Neural cell (in vitro differentiated cells): ENCODE results near the gene ITGA2B. TPM values are rescaled to one million over a fixed set of nuclear protein-coding genes. Genes with fewer than 3 reads are reported as not detected.

Experiments
- H2AFZ ChIP-seq: fragments of 200-600, 300-800 bp; sonication (generic), shearing (Covaris generic); 2 replicates; pipeline ENCODE4 v1.6.0; 2014; ENCODE audit warnings: low read depth, mild to moderate bottlenecking, antibody characterized with exemption, low read length, moderate library complexity
- H3F3A ChIP-seq: fragments of 200-600 bp; shearing (Covaris generic); 2 replicates; pipeline ENCODE4 v1.6.1; 2016; ENCODE audit warnings: mild to moderate bottlenecking, moderate library complexity, mixed read lengths, antibody characterized with exemption, low read length; ENCODE audit not compliant: insufficient read depth, poor library complexity, severe bottlenecking
- H3K27ac ChIP-seq: fragments of 200-600, 300-800 bp; sonication (generic), shearing (Covaris generic); 2 replicates; pipeline ENCODE4 v1.5.1; 2014; ENCODE audit warnings: mild to moderate bottlenecking, low read length, moderate library complexity
- H3K27me3 ChIP-seq: fragments of 300-800, 200-600 bp; sonication (generic), shearing (Covaris generic); 2 replicates; pipeline ENCODE4 v1.6.0; 2014; ENCODE audit warnings: mild to moderate bottlenecking, low read depth, low read length, moderate library complexity; ENCODE audit not compliant: insufficient read depth
- H3K36me3 ChIP-seq: fragments of 300-800, 200-600 bp; sonication (generic), shearing (Covaris generic); 2 replicates; pipeline ENCODE4 v1.5.1; 2014; ENCODE audit warnings: mild to moderate bottlenecking, antibody characterized with exemption, low read length, moderate library complexity; ENCODE audit not compliant: insufficient read depth
- H3K4me2 ChIP-seq: fragments of 300-800, 200-600 bp; sonication (generic), shearing (Covaris generic); 2 replicates; pipeline ENCODE4 v1.6.0; 2014; ENCODE audit warnings: mild to moderate bottlenecking, low read length
- H3K4me3 ChIP-seq: fragments of 300-800, 200-600 bp; sonication (generic), shearing (Covaris generic); 2 replicates; pipeline ENCODE4 v1.5.1; 2014; ENCODE audit warnings: mild to moderate bottlenecking, low read length, moderate library complexity
- H3K79me2 ChIP-seq: fragments of 200-600 bp; shearing (Covaris generic); replicated peaks from 2 replicates; pipeline ENCODE4 v1.6.0; 2014; ENCODE audit warnings: mild to moderate bottlenecking, low read length, moderate library complexity; ENCODE audit not compliant: insufficient read depth
- H3K9ac ChIP-seq: fragments of 300-800, 200-600 bp; sonication (generic), shearing (Covaris generic); 2 replicates; pipeline ENCODE4 v1.6.1; 2016; ENCODE audit warnings: mild to moderate bottlenecking, low read length, mixed read lengths
- H3K9me2 ChIP-seq: fragments of 200-600 bp; shearing (Covaris generic); 2 replicates; pipeline ENCODE4 v1.6.1; 2016; ENCODE audit warnings: mild to moderate bottlenecking, low read length, mixed read lengths; ENCODE audit not compliant: insufficient read depth
- H3K9me3 ChIP-seq: fragments of 200-600, 300-800 bp; sonication (generic), shearing (Covaris generic); 2 replicates; pipeline ENCODE4 v1.6.1; 2016; ENCODE audit warnings: mild to moderate bottlenecking, mixed run types, low read length, moderate library complexity, mixed read lengths
- H4K20me1 ChIP-seq: fragments of 200-600 bp; shearing (Covaris generic); 2 replicates; pipeline ENCODE4 v1.6.1; 2016; ENCODE audit warnings: mild to moderate bottlenecking, mixed run types; ENCODE audit not compliant: insufficient read depth
- EP300 ChIP-seq: fragments of 450-650 bp; conservative IDR thresholded peaks from 2 replicates; pipeline ENCODE4 v1.6.1; 2014; ENCODE audit warnings: antibody characterized with exemption, mild to moderate bottlenecking, moderate library complexity; ENCODE audit not compliant: poor library complexity, severe bottlenecking
- EZH2 ChIP-seq: fragments of 200-600, 300-800 bp; shearing (Covaris generic), sonication (generic); IDR thresholded peaks from 2 replicates; pipeline ENCODE4 v1.6.1; 2014; ENCODE audit warnings: antibody characterized with exemption, low read length, borderline replicate concordance, mild to moderate bottlenecking; ENCODE audit not compliant: insufficient read depth, poor library complexity, severe bottlenecking
- MXI1 ChIP-seq: fragments of 450-650 bp; conservative IDR thresholded peaks from 2 replicates; pipeline ENCODE4 v1.6.1; 2014; ENCODE audit warnings: antibody characterized with exemption, mild to moderate bottlenecking; ENCODE audit not compliant: poor library complexity, severe bottlenecking
- POLR2AphosphoS5 ChIP-seq: IDR thresholded peaks from 2 replicates; pipeline ENCODE4 v1.6.1; 2012
- RAD21 ChIP-seq: fragments of 450-650 bp; conservative IDR thresholded peaks from 2 replicates; pipeline ENCODE4 v1.6.1; 2014; ENCODE audit warnings: antibody characterized with exemption, mild to moderate bottlenecking, moderate library complexity
- SMC3 ChIP-seq: fragments of 450-650 bp; conservative IDR thresholded peaks from 2 replicates; pipeline ENCODE4 v1.6.1; 2014; ENCODE audit warnings: antibody characterized with exemption, mild to moderate bottlenecking, moderate library complexity; ENCODE audit not compliant: poor library complexity
- TAF1 ChIP-seq: IDR thresholded peaks from 2 replicates; pipeline ENCODE4 v1.6.1; 2012; ENCODE audit warnings: low read depth
- polyA plus RNA-seq: library from polyadenylated mRNA; depleted of rRNA; stranded (reverse); fragments of >200 nt; gene quantifications from 2 replicates; pipeline ENCODE4 v1.2.3, GENCODE V29; 2014
- TF ChIP-seq, protein P1 (sequence below): IDR thresholded peaks from 2 replicates; pipeline ENCODE4 v1.6.1; 2012; ENCODE audit warnings: borderline replicate concordance
- TF ChIP-seq, protein P2 (sequence below): fragments of 450-650 bp; IDR thresholded peaks from 2 replicates; pipeline ENCODE4 v1.5.1; 2014; ENCODE audit warnings: antibody characterized with exemption, mild to moderate bottlenecking, moderate library complexity; ENCODE audit not compliant: poor library complexity, severe bottlenecking

Gene ITGA2B
- polyA plus RNA-seq, 1 donor from 2014 or later = 3.1 TPM

DNA sequence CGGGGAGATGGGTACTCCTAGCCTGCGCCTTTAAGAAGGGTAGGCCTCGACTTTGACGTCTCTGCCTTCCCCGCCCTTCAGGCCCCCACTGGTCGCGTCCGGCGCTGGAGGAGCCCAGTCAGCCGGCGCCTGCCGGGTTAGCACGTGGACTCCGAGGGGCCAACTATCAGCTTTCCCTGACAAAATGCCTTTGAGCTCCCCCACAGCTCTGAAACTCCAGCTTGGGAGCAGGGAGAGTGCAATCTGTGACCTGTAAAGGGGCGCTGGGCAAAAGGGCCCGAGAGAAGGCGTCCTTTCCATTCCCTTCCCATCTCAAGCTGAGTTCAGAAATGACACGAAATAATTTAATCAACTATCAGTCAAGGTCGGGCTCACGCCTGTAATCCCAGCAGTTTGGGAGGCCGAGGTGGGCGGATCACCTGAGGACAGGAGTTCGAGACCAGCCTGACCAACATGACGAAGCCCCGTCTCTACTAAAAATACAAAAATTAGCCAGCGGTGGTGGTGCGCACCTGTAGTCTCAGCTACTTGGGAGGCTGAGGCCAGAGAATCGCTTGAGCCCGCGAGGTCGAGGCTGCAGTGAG is 62.5 kb downstream of the ITGA2B start:
- H3K4me2 ChIP-seq = no peak overlapping the region
- H2AFZ ChIP-seq = no peak overlapping the region

DNA sequence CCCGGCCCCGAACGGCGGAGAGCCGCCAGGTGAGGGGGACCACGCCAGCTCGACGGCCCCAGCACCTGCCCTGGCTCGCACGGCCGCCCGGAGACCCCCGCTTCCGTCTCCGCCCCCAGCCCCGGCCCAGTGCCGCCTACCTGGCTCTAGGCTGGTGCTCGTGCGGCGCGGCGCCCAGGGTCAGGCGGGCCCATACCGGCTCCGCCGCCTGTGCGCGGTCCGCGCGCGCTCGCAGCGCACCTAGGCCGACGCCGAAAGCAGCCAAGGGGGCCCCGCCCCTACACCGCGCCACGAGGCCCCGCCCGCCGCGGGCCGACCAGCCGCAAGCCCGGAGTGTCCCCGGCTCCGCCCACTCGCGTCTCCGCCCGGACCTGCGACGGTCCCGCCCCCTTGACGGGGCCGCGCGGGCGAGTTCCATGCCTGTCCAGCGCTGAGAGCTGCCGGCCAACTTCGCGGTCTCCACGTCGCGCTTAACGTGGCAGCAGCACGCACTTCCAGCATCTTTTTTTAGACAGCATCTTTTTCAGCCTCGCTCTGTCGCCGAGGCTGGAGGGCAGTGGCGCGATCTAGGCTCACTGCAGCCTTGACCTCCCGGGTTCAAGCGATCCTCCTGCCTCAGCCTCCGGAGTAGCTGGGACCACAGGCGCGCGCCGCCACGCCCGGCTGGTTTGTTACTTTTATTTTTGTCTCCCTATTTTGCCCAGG is 64.7 kb downstream of the ITGA2B start, which contains the start of gene SLC25A39:
SLC25A39 (minus strand) TSS at position 253 of the 705 bp plus-strand sequence. CDS start 1,261 bp downstream, outside the sequence.
- no peaks in the 10 kb centered on the region for H3K36me3 ChIP-seq
- no peaks in the 10 kb centered on the region for H3F3A ChIP-seq
- H3K27ac ChIP-seq = no peak within 1 kb of the TSS
- H3K4me3 ChIP-seq = peak within 1 kb of the TSS; percentile 95
- peaks cover 5% of the 10 kb centered on the region for H3K79me2 ChIP-seq
- H3K27me3 ChIP-seq = peaks cover 7% of the 10 kb centered on the region
- H3K9ac ChIP-seq = peak within 1 kb of the TSS; percentile 69
- TF ChIP-seq EP300 (peak; percentile 47), SMC3 (peak; percentile 67), RAD21 (peak; percentile 60), POLR2AphosphoS5 (peak; percentile 49), EZH2 (no peak), MXI1 (peak; percentile 90), TAF1 (no peak)
- TF ChIP-seq, protein P1, sequence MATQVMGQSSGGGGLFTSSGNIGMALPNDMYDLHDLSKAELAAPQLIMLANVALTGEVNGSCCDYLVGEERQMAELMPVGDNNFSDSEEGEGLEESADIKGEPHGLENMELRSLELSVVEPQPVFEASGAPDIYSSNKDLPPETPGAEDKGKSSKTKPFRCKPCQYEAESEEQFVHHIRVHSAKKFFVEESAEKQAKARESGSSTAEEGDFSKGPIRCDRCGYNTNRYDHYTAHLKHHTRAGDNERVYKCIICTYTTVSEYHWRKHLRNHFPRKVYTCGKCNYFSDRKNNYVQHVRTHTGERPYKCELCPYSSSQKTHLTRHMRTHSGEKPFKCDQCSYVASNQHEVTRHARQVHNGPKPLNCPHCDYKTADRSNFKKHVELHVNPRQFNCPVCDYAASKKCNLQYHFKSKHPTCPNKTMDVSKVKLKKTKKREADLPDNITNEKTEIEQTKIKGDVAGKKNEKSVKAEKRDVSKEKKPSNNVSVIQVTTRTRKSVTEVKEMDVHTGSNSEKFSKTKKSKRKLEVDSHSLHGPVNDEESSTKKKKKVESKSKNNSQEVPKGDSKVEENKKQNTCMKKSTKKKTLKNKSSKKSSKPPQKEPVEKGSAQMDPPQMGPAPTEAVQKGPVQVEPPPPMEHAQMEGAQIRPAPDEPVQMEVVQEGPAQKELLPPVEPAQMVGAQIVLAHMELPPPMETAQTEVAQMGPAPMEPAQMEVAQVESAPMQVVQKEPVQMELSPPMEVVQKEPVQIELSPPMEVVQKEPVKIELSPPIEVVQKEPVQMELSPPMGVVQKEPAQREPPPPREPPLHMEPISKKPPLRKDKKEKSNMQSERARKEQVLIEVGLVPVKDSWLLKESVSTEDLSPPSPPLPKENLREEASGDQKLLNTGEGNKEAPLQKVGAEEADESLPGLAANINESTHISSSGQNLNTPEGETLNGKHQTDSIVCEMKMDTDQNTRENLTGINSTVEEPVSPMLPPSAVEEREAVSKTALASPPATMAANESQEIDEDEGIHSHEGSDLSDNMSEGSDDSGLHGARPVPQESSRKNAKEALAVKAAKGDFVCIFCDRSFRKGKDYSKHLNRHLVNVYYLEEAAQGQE = no peak
- TF ChIP-seq, protein P2, sequence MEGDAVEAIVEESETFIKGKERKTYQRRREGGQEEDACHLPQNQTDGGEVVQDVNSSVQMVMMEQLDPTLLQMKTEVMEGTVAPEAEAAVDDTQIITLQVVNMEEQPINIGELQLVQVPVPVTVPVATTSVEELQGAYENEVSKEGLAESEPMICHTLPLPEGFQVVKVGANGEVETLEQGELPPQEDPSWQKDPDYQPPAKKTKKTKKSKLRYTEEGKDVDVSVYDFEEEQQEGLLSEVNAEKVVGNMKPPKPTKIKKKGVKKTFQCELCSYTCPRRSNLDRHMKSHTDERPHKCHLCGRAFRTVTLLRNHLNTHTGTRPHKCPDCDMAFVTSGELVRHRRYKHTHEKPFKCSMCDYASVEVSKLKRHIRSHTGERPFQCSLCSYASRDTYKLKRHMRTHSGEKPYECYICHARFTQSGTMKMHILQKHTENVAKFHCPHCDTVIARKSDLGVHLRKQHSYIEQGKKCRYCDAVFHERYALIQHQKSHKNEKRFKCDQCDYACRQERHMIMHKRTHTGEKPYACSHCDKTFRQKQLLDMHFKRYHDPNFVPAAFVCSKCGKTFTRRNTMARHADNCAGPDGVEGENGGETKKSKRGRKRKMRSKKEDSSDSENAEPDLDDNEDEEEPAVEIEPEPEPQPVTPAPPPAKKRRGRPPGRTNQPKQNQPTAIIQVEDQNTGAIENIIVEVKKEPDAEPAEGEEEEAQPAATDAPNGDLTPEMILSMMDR = peak; percentile 20
- peak within 1 kb of the TSS; percentile 78 for H3K4me2 ChIP-seq
- no peaks in the 10 kb centered on the region for H3K9me3 ChIP-seq
- H3K9me2 ChIP-seq = no peaks in the 10 kb centered on the region
- no peak within 1 kb of the TSS for H2AFZ ChIP-seq
- H4K20me1 ChIP-seq = no peaks in the 10 kb centered on the region

More for the DNA sequence above, 62.5 kb downstream of the ITGA2B start:
- TF ChIP-seq, protein P2 = no peak
- TF ChIP-seq MXI1 (peak; percentile 62), RAD21 (peak; percentile 29)
- H3K9me2 ChIP-seq = no peaks in the 10 kb centered on the region
- H3K4me3 ChIP-seq = no peak overlapping the region
- no peak overlapping the region for H3K9ac ChIP-seq
- no peaks in the 10 kb centered on the region for H4K20me1 ChIP-seq
- H3K79me2 ChIP-seq = peaks cover 5% of the 10 kb centered on the region
- H3K27ac ChIP-seq = no peak overlapping the region
- peaks cover 7% of the 10 kb centered on the region for H3K27me3 ChIP-seq
- no peaks in the 10 kb centered on the region for H3F3A ChIP-seq
- no peaks in the 10 kb centered on the region for H3K36me3 ChIP-seq
- no peaks in the 10 kb centered on the region for H3K9me3 ChIP-seq
